HG02571 (cell line): ENCODE data around the gene LAMA5.

Source experiments
- ATAC-seq: cut with Tn5 transposase; IDR thresholded peaks from one replicate; pipeline ENCODE4 v1.9.1; 2021; ENCODE audit warnings: mild to moderate bottlenecking, moderate library complexity; ENCODE audit not compliant: unreplicated experiment

The LAMA5 gene

GRCh38 chr20:62360854-62361798 is 6.0 kb downstream of the LAMA5 start:
- no peak for ATAC-seq

GRCh38 chr20:62359491-62360121 is 7.5 kb downstream of the LAMA5 start:
- ATAC-seq: no peak

- ATAC-seq: no peak
Observed at GRCh38 chr20:62359043-62359490, 8.0 kb downstream of the LAMA5 start.

- no peak for ATAC-seq
Observed at GRCh38 chr20:62358171-62359042, 8.7 kb downstream of the LAMA5 start.

GRCh38 chr20:62357681-62358080 is 9.4 kb downstream of the LAMA5 start:
- ATAC-seq: no peak

- no peak for ATAC-seq
Observed at GRCh38 chr20:62357187-62357667, 9.9 kb downstream of the LAMA5 start.

GRCh38 chr20:62356589-62357186 is 10.4 kb downstream of the LAMA5 start:
- ATAC-seq: no peak

- no peak for ATAC-seq
Observed at GRCh38 chr20:62355878-62356588, 11.1 kb downstream of the LAMA5 start.

GRCh38 chr20:62355516-62355877 is 11.6 kb downstream of the LAMA5 start:
- no peak for ATAC-seq

GRCh38 chr20:62354811-62355341 is 12.2 kb downstream of the LAMA5 start:
- ATAC-seq: no peak

GRCh38 chr20:62354031-62354808 is 12.9 kb downstream of the LAMA5 start:
- no peak for ATAC-seq

- no peak for ATAC-seq
Observed at GRCh38 chr20:62353289-62354030, 13.7 kb downstream of the LAMA5 start.

GRCh38 chr20:62352402-62353288 is 14.5 kb downstream of the LAMA5 start:
- ATAC-seq: no peak

- ATAC-seq: no peak
Observed at GRCh38 chr20:62351469-62352401, 15.4 kb downstream of the LAMA5 start.

- ATAC-seq: no peak
Observed at GRCh38 chr20:62350629-62351422, 16.3 kb downstream of the LAMA5 start.
